Mucosa of rectum (tissue), 2 donors: ENCODE results near the gene LLGL1.

ENCODE experiments used
- H3K27ac ChIP-seq, 2 donors: one replicate each; pipeline ENCODE4 v1.7.0; 2013; ENCODE audit warnings: inconsistent platforms in 2 of 2, low read depth in 2 of 2, low read length in 2 of 2
- H3K27me3 ChIP-seq, 2 donors: one replicate each; pipeline ENCODE4 v1.7.0; 2013; ENCODE audit warnings: low read length in 2 of 2; ENCODE audit not compliant: control insufficient read depth in 2 of 2, insufficient read depth in 2 of 2
- H3K36me3 ChIP-seq, 2 donors: one replicate each; pipeline ENCODE4 v1.7.0; 2013; ENCODE audit warnings: low read length in 2 of 2; ENCODE audit not compliant: control insufficient read depth in 2 of 2, insufficient read depth in 2 of 2
- H3K4me1 ChIP-seq, 2 donors: one replicate each; pipeline ENCODE4 v1.7.0; 2013; ENCODE audit warnings: low read length in 2 of 2, mild to moderate bottlenecking in 1 of 2; ENCODE audit not compliant: control insufficient read depth in 2 of 2, insufficient read depth in 2 of 2
- H3K4me3 ChIP-seq, 2 donors: one replicate each; pipeline ENCODE4 v1.7.0; 2013; ENCODE audit warnings: low read length in 2 of 2
- H3K9ac ChIP-seq, 2 donors: one replicate each; pipeline ENCODE4 v1.7.0; 2013; ENCODE audit warnings: low read length in 2 of 2, low read depth in 1 of 2, mild to moderate bottlenecking in 1 of 2
- H3K9me3 ChIP-seq, 2 donors: one replicate each; pipeline ENCODE4 v1.7.0; 2013; ENCODE audit warnings: low read length in 2 of 2; ENCODE audit not compliant: control insufficient read depth in 2 of 2
- donor health status: healthy.
- donor health status: Normal muscosa, but diverticular disease.

The LLGL1 gene

GRCh38 chr17:18228176-18228682 is 2.8 kb downstream of the LLGL1 start:
- Histone ChIP-seq H3K27me3 (no peaks in the 10 kb centered on the region), H3K9me3 (no peaks in the 10 kb centered on the region), H3K4me1 (peaks cover 4 to 8% of the 10 kb centered on the region in 2 donors), H3K9ac (no peak overlapping the region), H3K36me3 (no peaks in the 10 kb centered on the region), H3K4me3 (no peak overlapping the region), H3K27ac (no peak overlapping the region)

GRCh38 chr17:18229254-18229653 is 3.8 kb downstream of the LLGL1 start:
- H3K4me3 ChIP-seq, result no peak overlapping the region
- H3K4me1 ChIP-seq, result peaks cover 4 to 8% of the 10 kb centered on the region in 2 donors
- H3K27ac ChIP-seq, result no peak overlapping the region
- H3K9me3 ChIP-seq, result no peaks in the 10 kb centered on the region
- no peaks in the 10 kb centered on the region for H3K27me3 ChIP-seq
- peaks cover 3 to 6% of the 10 kb centered on the region in 2 donors for H3K36me3 ChIP-seq
- no peak overlapping the region for H3K9ac ChIP-seq

GRCh38 chr17:18229771-18230170 is 4.3 kb downstream of the LLGL1 start:
- H3K9ac ChIP-seq, result no peak overlapping the region
- H3K4me3 ChIP-seq, result no peak overlapping the region
- peaks cover 4 to 8% of the 10 kb centered on the region in 2 donors for H3K4me1 ChIP-seq

GRCh38 chr17:18230288-18231141 is 5.1 kb downstream of the LLGL1 start:
- Histone ChIP-seq H3K36me3 (peaks cover 8 to 9% of the 10 kb centered on the region in 2 donors), H3K4me3 (no peak overlapping the region), H3K9me3 (no peaks in the 10 kb centered on the region), H3K27me3 (no peaks in the 10 kb centered on the region), H3K9ac (no peak overlapping the region), H3K27ac (no peak overlapping the region), H3K4me1 (peaks cover 4 to 8% of the 10 kb centered on the region in 2 donors)

More at GRCh38 chr17:18229771-18230170, 4.3 kb downstream of the LLGL1 start:
- Histone ChIP-seq H3K27ac (no peak overlapping the region), H3K36me3 (peaks cover 8% of the 10 kb centered on the region in 2 donors), H3K27me3 (no peaks in the 10 kb centered on the region), H3K9me3 (no peaks in the 10 kb centered on the region)

- H3K9me3 ChIP-seq, result no peaks in the 10 kb centered on the region
- H3K27ac ChIP-seq, result no peak overlapping the region
- peaks cover 4 to 5% of the 10 kb centered on the region in 2 donors for H3K4me1 ChIP-seq
- no peak overlapping the region for H3K4me3 ChIP-seq
- H3K9ac ChIP-seq, result no peak overlapping the region
- H3K36me3 ChIP-seq, result peaks cover 8 to 9% of the 10 kb centered on the region in 2 donors
- no peaks in the 10 kb centered on the region for H3K27me3 ChIP-seq
These were observed 5.7 kb downstream of the LLGL1 start for GRCh38 chr17:18231164-18231563.

- H3K36me3 ChIP-seq, result peaks cover 8 to 17% of the 10 kb centered on the region in 2 donors
- no peaks in the 10 kb centered on the region for H3K9me3 ChIP-seq
- no peak overlapping the region for H3K27ac ChIP-seq
- H3K4me3 ChIP-seq, result no peak overlapping the region
- no peaks in the 10 kb centered on the region for H3K27me3 ChIP-seq
- no peaks in the 10 kb centered on the region for H3K4me1 ChIP-seq
- no peak overlapping the region for H3K9ac ChIP-seq
These were observed 8.5 kb downstream of the LLGL1 start for GRCh38 chr17:18233803-18234518.

- Histone ChIP-seq H3K36me3 (peaks cover 8 to 17% of the 10 kb centered on the region in 2 donors), H3K4me1 (no peaks in the 10 kb centered on the region), H3K27ac (no peak overlapping the region)
These were observed 9.5 kb downstream of the LLGL1 start for GRCh38 chr17:18234853-18235380.

GRCh38 chr17:18235743-18236256 is 10.4 kb downstream of the LLGL1 start:
- Histone ChIP-seq H3K9me3 (no peaks in the 10 kb centered on the region), H3K9ac (no peak overlapping the region), H3K4me1 (no peaks in the 10 kb centered on the region), H3K4me3 (no peak overlapping the region), H3K27ac (no peak overlapping the region), H3K36me3 (peaks cover 8 to 17% of the 10 kb centered on the region in 2 donors), H3K27me3 (no peaks in the 10 kb centered on the region)

More at GRCh38 chr17:18234853-18235380, 9.5 kb downstream of the LLGL1 start:
- H3K27me3 ChIP-seq, result no peaks in the 10 kb centered on the region
- no peak overlapping the region for H3K4me3 ChIP-seq
- no peak overlapping the region for H3K9ac ChIP-seq
- no peaks in the 10 kb centered on the region for H3K9me3 ChIP-seq

GRCh38 chr17:18236494-18236893 is 11.1 kb downstream of the LLGL1 start:
- Histone ChIP-seq H3K27me3 (no peaks in the 10 kb centered on the region), H3K9me3 (no peaks in the 10 kb centered on the region), H3K4me1 (no peaks in the 10 kb centered on the region), H3K9ac (no peak overlapping the region), H3K36me3 (peaks cover 8 to 17% of the 10 kb centered on the region in 2 donors), H3K4me3 (no peak overlapping the region), H3K27ac (no peak overlapping the region)
